Effector CD8-positive, alpha-beta T cell (primary cell): ENCODE data around the gene CCDC170.

Experiments
- DNase-seq: peaks from one replicate; lab custom pipeline; 2025; lab: John Stamatoyannopoulos, UW

CCDC170 gene

GRCh38 chr6:151618717-151619116, 124.9 kb downstream of the CCDC170 start:
- DNase-seq: no peak

GRCh38 chr6:151620179-151620578, 126.4 kb downstream of the CCDC170 start:
- no peak for DNase-seq

GRCh38 chr6:151624071-151624470, 130.3 kb downstream of the CCDC170 start:
- no peak for DNase-seq

- no peak for DNase-seq
Observed at GRCh38 chr6:151624481-151624880, 130.7 kb downstream of the CCDC170 start.

- no peak for DNase-seq
Observed at GRCh38 chr6:151624900-151625536, 131.2 kb downstream of the CCDC170 start.

- DNase-seq: no peak
Observed at GRCh38 chr6:151627689-151628444, 134.1 kb downstream of the CCDC170 start.

- no peak for DNase-seq
Observed at GRCh38 chr6:151629791-151630190, 136.0 kb downstream of the CCDC170 start.

GRCh38 chr6:151630387-151630786, 136.6 kb downstream of the CCDC170 start:
- DNase-seq: no peak

- no peak for DNase-seq
Observed at GRCh38 chr6:151630991-151631655, 137.3 kb downstream of the CCDC170 start.

- no peak for DNase-seq
Observed at GRCh38 chr6:151632415-151632987, 138.7 kb downstream of the CCDC170 start.

GRCh38 chr6:151633526-151634335, 139.9 kb downstream of the CCDC170 start:
- no peak for DNase-seq

GRCh38 chr6:151634336-151634720, 140.5 kb downstream of the CCDC170 start:
- no peak for DNase-seq

- DNase-seq: no peak
Observed at GRCh38 chr6:151635741-151636140, 141.9 kb downstream of the CCDC170 start.

- DNase-seq: no peak
Observed at GRCh38 chr6:151637814-151638213, 144.0 kb downstream of the CCDC170 start.

GRCh38 chr6:151639750-151640149, 145.9 kb downstream of the CCDC170 start:
- no peak for DNase-seq

- DNase-seq: no peak
Observed at GRCh38 chr6:151641028-151641427, 147.2 kb downstream of the CCDC170 start.

GRCh38 chr6:151647976-151648639, 154.3 kb downstream of the CCDC170 start:
- no peak for DNase-seq

GRCh38 chr6:151649835-151650234, 156.0 kb downstream of the CCDC170 start:
- DNase-seq: no peak

GRCh38 chr6:151651639-151652038, 157.8 kb downstream of the CCDC170 start:
- DNase-seq: no peak

GRCh38 chr6:151652325-151652724, 158.5 kb downstream of the CCDC170 start:
- DNase-seq: no peak

GRCh38 chr6:151655099-151655498, 161.3 kb downstream of the CCDC170 start:
- no peak for DNase-seq
